HepG2 (cell line): ENCODE data around the gene FAAP100. TPM values are rescaled to one million over a fixed set of nuclear protein-coding genes. Genes with fewer than 3 reads are reported as not detected.
A peak's percentile ranks its signal among the peaks of the same experiment; 100 is the strongest.

Experiments
- CENPX ChIP-seq: sonication (generic); formaldehyde crosslinking; IDR thresholded peaks from 2 replicates; pipeline ENCODE4 v1.9.0; 2021; ENCODE audit warnings: mild to moderate bottlenecking, missing genetic modification reagents, moderate library complexity
- CHD2 ChIP-seq: IDR thresholded peaks from 2 replicates; pipeline ENCODE4 v1.6.1; 2011; ENCODE audit warnings: low read depth, low read length, improper control_type of control experiment
- HMG20A ChIP-seq: IDR thresholded peaks from 2 replicates; pipeline ENCODE4 v1.6.1; 2016; ENCODE audit warnings: borderline replicate concordance
- MXD3 ChIP-seq: IDR thresholded peaks from 2 replicates; pipeline ENCODE4 v1.6.1; 2016; ENCODE audit warnings: mild to moderate bottlenecking, missing biosample characterization, missing genetic modification reagents
- PAX8 ChIP-seq: sonication (generic); formaldehyde crosslinking; IDR thresholded peaks from 2 replicates; pipeline ENCODE4 v1.8.0; 2022; ENCODE audit warnings: mild to moderate bottlenecking, missing genetic modification reagents, borderline replicate concordance
- PRPF4 ChIP-seq: fragments of 200-400 bp; formaldehyde crosslinking; IDR thresholded peaks from 2 replicates; pipeline ENCODE4 v1.6.1; 2016; ENCODE audit warnings: low read length, low read depth; ENCODE audit not compliant: poor library complexity, severe bottlenecking
- REXO4 ChIP-seq: sonication (generic); formaldehyde crosslinking; IDR thresholded peaks from 2 replicates; pipeline ENCODE4 v1.8.0; 2022; ENCODE audit warnings: missing genetic modification reagents, mild to moderate bottlenecking, borderline replicate concordance
- RNF2 ChIP-seq: fragments of 450-650 bp; conservative IDR thresholded peaks from 2 replicates; pipeline ENCODE4 v1.6.1; 2016; ENCODE audit warnings: low read depth
- SALL1 ChIP-seq: sonication (generic); formaldehyde crosslinking; IDR thresholded peaks from 2 replicates; pipeline ENCODE4 v1.8.0; 2022; ENCODE audit warnings: mild to moderate bottlenecking, missing genetic modification reagents
- TBX3 ChIP-seq: fragments of 450-650 bp; IDR thresholded peaks from 2 replicates; pipeline ENCODE4 v1.6.1; 2017; ENCODE audit warnings: antibody characterized with exemption, mild to moderate bottlenecking, inconsistent platforms, borderline replicate concordance
- THAP9 ChIP-seq: sonication (generic); formaldehyde crosslinking; IDR thresholded peaks from 2 replicates; pipeline ENCODE4; 2020; ENCODE audit warnings: missing genetic modification reagents, mild to moderate bottlenecking, borderline replicate concordance
- ZBTB44 ChIP-seq: sonication (generic); formaldehyde crosslinking; IDR thresholded peaks from 2 replicates; pipeline ENCODE4 v1.4.0; 2020; ENCODE audit warnings: missing genetic modification reagents
- ZNF121 ChIP-seq: sonication (generic); formaldehyde crosslinking; IDR thresholded peaks from 2 replicates; pipeline ENCODE4 v1.5.0; 2020; ENCODE audit warnings: mild to moderate bottlenecking, missing genetic modification reagents
- ZNF761 ChIP-seq: sonication (generic); formaldehyde crosslinking; conservative IDR thresholded peaks from 2 replicates; pipeline ENCODE4 v1.4.0; 2020; ENCODE audit warnings: mild to moderate bottlenecking, missing genetic modification reagents
- ZNF768 ChIP-seq: sonication (generic); formaldehyde crosslinking; IDR thresholded peaks from 2 replicates; pipeline ENCODE4 v1.4.0; 2020; ENCODE audit warnings: missing genetic modification reagents
- polyA plus RNA-seq, 8 experiments: library from polyadenylated mRNA; depleted of rRNA in 3 of 8; stranded (reverse) in 7 of 8; unstranded in 1 of 8; fragments of >200 nt; fragmentation: Illumina TruSeq in 4 of 8; extraction: Trizol in 4 of 8; gene quantifications; 2 replicates each; pipeline versions ENCODE4 v1.2.1 to v1.2.3, GENCODE V29; 2011 to 2016; ENCODE audit warnings: low read depth in 4 of 8, missing spikeins in 1 of 8, mixed read lengths in 1 of 8; ENCODE audit not compliant: insufficient read depth in 1 of 8
- total RNA-seq, 5 experiments: library from RNA; depleted of rRNA; stranded (reverse); fragments of >200 nt; fragmentation: Illumina TruSeq; extraction: Trizol; gene quantifications; 2 replicates each; pipeline ENCODE4 v1.2.3, GENCODE V29; 2016; ENCODE audit warnings: low read depth in 1 of 5
- TF ChIP-seq, protein P1 (sequence below): sonication (generic); formaldehyde crosslinking; IDR thresholded peaks from 2 replicates; pipeline ENCODE4 v1.8.1; 2022; ENCODE audit warnings: low read depth, mild to moderate bottlenecking, missing genetic modification reagents
- TF ChIP-seq, protein P2 (sequence below): sonication (generic); formaldehyde crosslinking; conservative IDR thresholded peaks from 2 replicates; pipeline ENCODE4 v1.4.0; 2020; ENCODE audit warnings: missing genetic modification reagents

The FAAP100 gene
- total and polyA plus RNA-seq, 2 of the 13 experiments (the other 11 are each of a cell fraction or from before 2014, with no cell fraction given) = 7.6 to 20.8 TPM

DNA sequence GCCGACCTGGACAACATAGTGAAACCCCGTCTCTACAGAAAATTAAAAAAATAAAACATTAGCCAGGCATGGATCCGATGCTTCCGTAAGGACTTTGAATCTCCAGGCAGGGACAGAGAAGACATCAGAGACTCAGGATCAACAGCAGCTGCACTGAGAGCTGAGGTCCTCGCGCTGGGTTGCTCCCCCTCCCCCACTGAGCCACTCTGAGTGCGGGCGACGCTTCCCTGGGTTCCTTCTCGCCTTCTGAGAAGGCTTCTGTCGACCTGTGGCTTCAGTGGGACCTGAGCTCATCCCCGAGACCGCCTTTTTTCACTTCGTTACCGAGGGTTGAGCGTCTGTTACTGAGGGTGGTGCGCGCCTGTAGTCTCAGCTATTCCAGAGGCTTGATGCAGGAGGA lies 60.0 kb downstream of the FAAP100 start (continued):
- TF ChIP-seq REXO4 (no peak), ZNF761 (no peak), SALL1 (CRISPR knock-in tag) (peak; percentile 33; the same call in 1 of the 2 replicates), RNF2 (no peak), CHD2 (no peak), THAP9 (CRISPR knock-in tag) (no peak), CENPX (no peak), TBX3 (no peak), HMG20A (no peak), ZBTB44 (CRISPR knock-in tag) (no peak), ZNF121 (CRISPR knock-in tag) (peak; percentile 67), PAX8 (CRISPR knock-in tag) (no peak), MXD3 (CRISPR knock-in tag) (peak; percentile 24; the same call in 1 of the 2 replicates), PRPF4 (peak; percentile 23), ZNF768 (peak; percentile 87)
- TF ChIP-seq, protein P1, sequence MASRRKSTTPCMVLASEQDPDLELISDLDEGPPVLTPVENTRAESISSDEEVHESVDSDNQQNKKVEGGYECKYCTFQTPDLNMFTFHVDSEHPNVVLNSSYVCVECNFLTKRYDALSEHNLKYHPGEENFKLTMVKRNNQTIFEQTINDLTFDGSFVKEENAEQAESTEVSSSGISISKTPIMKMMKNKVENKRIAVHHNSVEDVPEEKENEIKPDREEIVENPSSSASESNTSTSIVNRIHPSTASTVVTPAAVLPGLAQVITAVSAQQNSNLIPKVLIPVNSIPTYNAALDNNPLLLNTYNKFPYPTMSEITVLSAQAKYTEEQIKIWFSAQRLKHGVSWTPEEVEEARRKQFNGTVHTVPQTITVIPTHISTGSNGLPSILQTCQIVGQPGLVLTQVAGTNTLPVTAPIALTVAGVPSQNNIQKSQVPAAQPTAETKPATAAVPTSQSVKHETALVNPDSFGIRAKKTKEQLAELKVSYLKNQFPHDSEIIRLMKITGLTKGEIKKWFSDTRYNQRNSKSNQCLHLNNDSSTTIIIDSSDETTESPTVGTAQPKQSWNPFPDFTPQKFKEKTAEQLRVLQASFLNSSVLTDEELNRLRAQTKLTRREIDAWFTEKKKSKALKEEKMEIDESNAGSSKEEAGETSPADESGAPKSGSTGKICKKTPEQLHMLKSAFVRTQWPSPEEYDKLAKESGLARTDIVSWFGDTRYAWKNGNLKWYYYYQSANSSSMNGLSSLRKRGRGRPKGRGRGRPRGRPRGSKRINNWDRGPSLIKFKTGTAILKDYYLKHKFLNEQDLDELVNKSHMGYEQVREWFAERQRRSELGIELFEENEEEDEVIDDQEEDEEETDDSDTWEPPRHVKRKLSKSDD (CRISPR knock-in tag) = no peak
- TF ChIP-seq, protein P2, sequence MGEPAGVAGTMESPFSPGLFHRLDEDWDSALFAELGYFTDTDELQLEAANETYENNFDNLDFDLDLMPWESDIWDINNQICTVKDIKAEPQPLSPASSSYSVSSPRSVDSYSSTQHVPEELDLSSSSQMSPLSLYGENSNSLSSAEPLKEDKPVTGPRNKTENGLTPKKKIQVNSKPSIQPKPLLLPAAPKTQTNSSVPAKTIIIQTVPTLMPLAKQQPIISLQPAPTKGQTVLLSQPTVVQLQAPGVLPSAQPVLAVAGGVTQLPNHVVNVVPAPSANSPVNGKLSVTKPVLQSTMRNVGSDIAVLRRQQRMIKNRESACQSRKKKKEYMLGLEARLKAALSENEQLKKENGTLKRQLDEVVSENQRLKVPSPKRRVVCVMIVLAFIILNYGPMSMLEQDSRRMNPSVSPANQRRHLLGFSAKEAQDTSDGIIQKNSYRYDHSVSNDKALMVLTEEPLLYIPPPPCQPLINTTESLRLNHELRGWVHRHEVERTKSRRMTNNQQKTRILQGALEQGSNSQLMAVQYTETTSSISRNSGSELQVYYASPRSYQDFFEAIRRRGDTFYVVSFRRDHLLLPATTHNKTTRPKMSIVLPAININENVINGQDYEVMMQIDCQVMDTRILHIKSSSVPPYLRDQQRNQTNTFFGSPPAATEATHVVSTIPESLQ (CRISPR knock-in tag) = no peak
